WTC11 (cell line): ENCODE results near the gene ASIC1. TPM values are rescaled to one million over a fixed set of nuclear protein-coding genes. Genes with fewer than 3 reads are reported as not detected.
A peak's percentile ranks its signal among the peaks of the same experiment; 100 is the strongest.

Experiments
- ATAC-seq: fragments of 200-7000 bp; cut with Tn5 transposase; 2 replicates; pipeline ENCODE4 v1.10.0; 2021; ENCODE audit warnings: mild to moderate bottlenecking, moderate library complexity
- CTCF ChIA-PET: fragments of 300-600 bp; sonication (Branson Sonifier 250); formaldehyde crosslinking; loops from one replicate; lab custom pipeline; 2021; ENCODE audit warnings: antibody characterized with exemption; lab: Charles Lee
- POLR2A ChIA-PET: fragments of 350-600 bp; sonication (Branson Sonifier 250); formaldehyde crosslinking; loops from one replicate; lab custom pipeline; 2021; ENCODE audit warnings: antibody characterized with exemption; lab: Charles Lee
- DNase-seq: peaks from one replicate; pipeline ENCODE4 v3.0.0; 2021; ENCODE audit warnings: low spot score
- H3K27ac Mint-ChIP-seq: 2 replicates; pipeline ENCODE4 v1.8.0; 2021; ENCODE audit warnings: mixed read lengths
- H3K27me3 Mint-ChIP-seq: 2 replicates; pipeline ENCODE4 v1.8.0; 2021; ENCODE audit warnings: low read depth, mild to moderate bottlenecking, moderate library complexity, mixed read lengths
- H3K36me3 Mint-ChIP-seq: 2 replicates; pipeline ENCODE4 v1.8.0; 2021; ENCODE audit warnings: mixed read lengths
- H3K4me1 Mint-ChIP-seq: 2 replicates; pipeline ENCODE4 v1.8.0; 2022; ENCODE audit warnings: mixed read lengths
- H3K4me3 Mint-ChIP-seq: 2 replicates; pipeline ENCODE4 v1.8.0; 2021; ENCODE audit warnings: mild to moderate bottlenecking, moderate library complexity, mixed read lengths
- H3K9me3 Mint-ChIP-seq: 2 replicates; pipeline ENCODE4 v1.8.0; 2021; ENCODE audit warnings: mixed read lengths
- ATF1 ChIP-seq: sonication (generic); formaldehyde crosslinking; IDR thresholded peaks from 2 replicates; pipeline ENCODE4 v1.8.1; 2023; ENCODE audit warnings: mild to moderate bottlenecking, moderate library complexity, missing genetic modification reagents
- CREM ChIP-seq: sonication (generic); formaldehyde crosslinking; IDR thresholded peaks from 2 replicates; pipeline ENCODE4 v1.8.1; 2022; ENCODE audit warnings: mild to moderate bottlenecking, missing genetic modification reagents, moderate library complexity
- EMX1 ChIP-seq: fragments of 250-450 bp; sonication (Bioruptor Pico); IDR thresholded peaks from 2 replicates; pipeline ENCODE4 v1.8.0; 2021; ENCODE audit warnings: mild to moderate bottlenecking
- FOXP1 ChIP-seq: sonication (generic); formaldehyde crosslinking; IDR thresholded peaks from 2 replicates; pipeline ENCODE4 v1.8.0; 2022; ENCODE audit warnings: missing genetic modification reagents, mild to moderate bottlenecking, moderate library complexity, borderline replicate concordance
- GRHL2 ChIP-seq: fragments of 250-450 bp; sonication (Bioruptor Pico); IDR thresholded peaks from 2 replicates; pipeline ENCODE4 v1.8.0; 2022; ENCODE audit warnings: mild to moderate bottlenecking, moderate library complexity; ENCODE audit not compliant: insufficient replicate concordance, severe bottlenecking
- JUN ChIP-seq: sonication (generic); formaldehyde crosslinking; IDR thresholded peaks from 2 replicates; pipeline ENCODE4 v1.8.0; 2023; ENCODE audit warnings: mild to moderate bottlenecking, missing genetic modification reagents
- NFE2L1 ChIP-seq: sonication (generic); formaldehyde crosslinking; IDR thresholded peaks from 2 replicates; pipeline ENCODE4 v1.8.1; 2023; ENCODE audit warnings: missing genetic modification reagents
- NR1H2 ChIP-seq: sonication (generic); formaldehyde crosslinking; IDR thresholded peaks from 2 replicates; pipeline ENCODE4 v1.9.0; 2021; ENCODE audit warnings: mild to moderate bottlenecking, moderate library complexity, missing genetic modification reagents
- OVOL2 ChIP-seq: fragments of 250-450 bp; sonication (Bioruptor Pico); IDR thresholded peaks from 2 replicates; pipeline ENCODE4 v1.9.0; 2021; ENCODE audit warnings: mild to moderate bottlenecking, borderline replicate concordance
- RELA ChIP-seq: sonication (generic); formaldehyde crosslinking; IDR thresholded peaks from 2 replicates; pipeline ENCODE4 v1.8.1; 2022; ENCODE audit warnings: missing genetic modification reagents, mild to moderate bottlenecking, borderline replicate concordance
- SMAD4 ChIP-seq: sonication (generic); formaldehyde crosslinking; IDR thresholded peaks from 2 replicates; pipeline ENCODE4 v1.8.0; 2022; ENCODE audit warnings: mild to moderate bottlenecking, missing genetic modification reagents
- TP53 ChIP-seq: sonication (generic); formaldehyde crosslinking; IDR thresholded peaks from 2 replicates; pipeline ENCODE4 v1.8.1; 2023; ENCODE audit warnings: mild to moderate bottlenecking, missing genetic modification reagents
- ZNF232 ChIP-seq: sonication (generic); formaldehyde crosslinking; IDR thresholded peaks from 2 replicates; pipeline ENCODE4 v1.8.0; 2022; ENCODE audit warnings: mild to moderate bottlenecking, missing genetic modification reagents
- total RNA-seq: library from RNA; stranded (reverse); gene quantifications from 3 replicates; pipeline ENCODE4 v1.2.3, GENCODE V29; 2021
- TF ChIP-seq, protein P1 (sequence below): fragments of 250-450 bp; sonication (Bioruptor Pico); IDR thresholded peaks from 2 replicates; pipeline ENCODE4 v1.9.0; 2021; ENCODE audit warnings: mild to moderate bottlenecking, borderline replicate concordance
- TF ChIP-seq, protein P2 (sequence below): sonication (generic); formaldehyde crosslinking; IDR thresholded peaks from 2 replicates; pipeline ENCODE4 v1.8.1; 2023; ENCODE audit warnings: mild to moderate bottlenecking, missing genetic modification reagents
- TF ChIP-seq, protein P3 (sequence below): sonication (generic); formaldehyde crosslinking; IDR thresholded peaks from 2 replicates; pipeline ENCODE4 v1.8.0; 2022; ENCODE audit warnings: mild to moderate bottlenecking, missing genetic modification reagents
- TF ChIP-seq, protein P4 (sequence below): sonication (generic); formaldehyde crosslinking; IDR thresholded peaks from 2 replicates; pipeline ENCODE4 v1.8.0; 2022; ENCODE audit warnings: mild to moderate bottlenecking, missing genetic modification reagents
- TF ChIP-seq, protein P5 (sequence below): sonication (generic); formaldehyde crosslinking; IDR thresholded peaks from 2 replicates; pipeline ENCODE4 v1.8.1; 2023; ENCODE audit warnings: mild to moderate bottlenecking, missing genetic modification reagents, moderate library complexity
- TF ChIP-seq, protein P6 (sequence below): sonication (generic); formaldehyde crosslinking; conservative IDR thresholded peaks from 2 replicates; pipeline ENCODE4 v1.8.1; 2022; ENCODE audit warnings: mild to moderate bottlenecking, missing genetic modification reagents
- TF ChIP-seq, protein P7 (sequence below): sonication (generic); formaldehyde crosslinking; IDR thresholded peaks from 2 replicates; pipeline ENCODE4 v1.8.0; 2022; ENCODE audit warnings: mild to moderate bottlenecking, missing genetic modification reagents

Gene ASIC1
- total RNA-seq, 1 experiment from 2014 or later = 4.9 TPM

DNA sequence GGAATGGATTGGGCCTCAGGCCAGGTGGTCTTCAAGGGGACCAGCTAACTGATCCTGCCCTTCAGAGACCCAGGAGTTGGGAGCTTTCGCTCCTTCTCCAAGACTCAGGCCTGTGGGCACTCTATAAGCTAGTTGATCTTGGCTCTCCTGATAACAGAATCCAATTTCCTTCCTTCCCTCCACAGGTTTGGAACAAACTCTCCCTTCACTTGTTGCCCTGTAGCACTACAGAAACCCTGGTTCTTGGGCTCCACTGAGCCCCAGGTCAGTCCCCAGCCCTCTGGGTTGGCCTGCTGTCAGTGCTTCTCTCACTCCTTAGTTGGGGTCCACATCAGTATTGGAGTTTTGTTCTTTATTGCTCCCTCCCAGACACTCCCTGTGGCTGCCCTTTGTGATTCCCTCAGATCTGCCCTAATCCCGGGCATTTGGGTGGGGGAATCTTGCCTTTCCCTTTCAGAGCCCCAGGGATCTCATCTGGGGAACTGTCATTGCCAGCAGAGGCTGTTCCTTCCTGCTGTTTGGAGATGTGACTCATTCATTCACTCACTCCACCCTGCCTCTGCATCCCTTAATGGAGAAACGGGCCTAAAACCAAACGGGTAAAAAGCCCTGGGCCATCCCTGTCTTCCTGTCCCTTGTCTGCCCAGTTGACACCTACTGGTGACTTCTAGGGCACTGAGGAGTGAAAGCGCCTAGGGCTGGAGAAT is 42.1 kb downstream of the ASIC1 start:
- DNase-seq = no peak
- H3K4me1 Mint-ChIP-seq = peaks cover 30% of the 10 kb centered on the region
- H3K9me3 Mint-ChIP-seq = no peaks in the 10 kb centered on the region
- no peaks in the 10 kb centered on the region for H3K27me3 Mint-ChIP-seq
- H3K36me3 Mint-ChIP-seq = peaks cover 67% of the 10 kb centered on the region
- POLR2A ChIA-PET = interaction anchor here (0.8 to 1.0 kb wide), 2 partner anchors 11 to 12 kb away, joined by 3 to 5 read pairs; partner anchors contain the start of gene COX14
- CTCF ChIA-PET = interaction anchor here (4.8 kb wide), 1 partner anchor 12 kb away, joined by 165 read pairs; the partner anchor contains the start of gene COX14
- H3K27ac Mint-ChIP-seq = no peak overlapping the region
- no peak for TF ChIP-seq ZNF232
- TF ChIP-seq RELA (CRISPR knock-in tag) = no peak
- TF ChIP-seq, protein P1, sequence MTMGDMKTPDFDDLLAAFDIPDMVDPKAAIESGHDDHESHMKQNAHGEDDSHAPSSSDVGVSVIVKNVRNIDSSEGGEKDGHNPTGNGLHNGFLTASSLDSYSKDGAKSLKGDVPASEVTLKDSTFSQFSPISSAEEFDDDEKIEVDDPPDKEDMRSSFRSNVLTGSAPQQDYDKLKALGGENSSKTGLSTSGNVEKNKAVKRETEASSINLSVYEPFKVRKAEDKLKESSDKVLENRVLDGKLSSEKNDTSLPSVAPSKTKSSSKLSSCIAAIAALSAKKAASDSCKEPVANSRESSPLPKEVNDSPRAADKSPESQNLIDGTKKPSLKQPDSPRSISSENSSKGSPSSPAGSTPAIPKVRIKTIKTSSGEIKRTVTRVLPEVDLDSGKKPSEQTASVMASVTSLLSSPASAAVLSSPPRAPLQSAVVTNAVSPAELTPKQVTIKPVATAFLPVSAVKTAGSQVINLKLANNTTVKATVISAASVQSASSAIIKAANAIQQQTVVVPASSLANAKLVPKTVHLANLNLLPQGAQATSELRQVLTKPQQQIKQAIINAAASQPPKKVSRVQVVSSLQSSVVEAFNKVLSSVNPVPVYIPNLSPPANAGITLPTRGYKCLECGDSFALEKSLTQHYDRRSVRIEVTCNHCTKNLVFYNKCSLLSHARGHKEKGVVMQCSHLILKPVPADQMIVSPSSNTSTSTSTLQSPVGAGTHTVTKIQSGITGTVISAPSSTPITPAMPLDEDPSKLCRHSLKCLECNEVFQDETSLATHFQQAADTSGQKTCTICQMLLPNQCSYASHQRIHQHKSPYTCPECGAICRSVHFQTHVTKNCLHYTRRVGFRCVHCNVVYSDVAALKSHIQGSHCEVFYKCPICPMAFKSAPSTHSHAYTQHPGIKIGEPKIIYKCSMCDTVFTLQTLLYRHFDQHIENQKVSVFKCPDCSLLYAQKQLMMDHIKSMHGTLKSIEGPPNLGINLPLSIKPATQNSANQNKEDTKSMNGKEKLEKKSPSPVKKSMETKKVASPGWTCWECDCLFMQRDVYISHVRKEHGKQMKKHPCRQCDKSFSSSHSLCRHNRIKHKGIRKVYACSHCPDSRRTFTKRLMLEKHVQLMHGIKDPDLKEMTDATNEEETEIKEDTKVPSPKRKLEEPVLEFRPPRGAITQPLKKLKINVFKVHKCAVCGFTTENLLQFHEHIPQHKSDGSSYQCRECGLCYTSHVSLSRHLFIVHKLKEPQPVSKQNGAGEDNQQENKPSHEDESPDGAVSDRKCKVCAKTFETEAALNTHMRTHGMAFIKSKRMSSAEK (CRISPR knock-in tag) = no peak
- TF ChIP-seq CREM (CRISPR knock-in tag) = no peak
- TF ChIP-seq, protein P2, sequence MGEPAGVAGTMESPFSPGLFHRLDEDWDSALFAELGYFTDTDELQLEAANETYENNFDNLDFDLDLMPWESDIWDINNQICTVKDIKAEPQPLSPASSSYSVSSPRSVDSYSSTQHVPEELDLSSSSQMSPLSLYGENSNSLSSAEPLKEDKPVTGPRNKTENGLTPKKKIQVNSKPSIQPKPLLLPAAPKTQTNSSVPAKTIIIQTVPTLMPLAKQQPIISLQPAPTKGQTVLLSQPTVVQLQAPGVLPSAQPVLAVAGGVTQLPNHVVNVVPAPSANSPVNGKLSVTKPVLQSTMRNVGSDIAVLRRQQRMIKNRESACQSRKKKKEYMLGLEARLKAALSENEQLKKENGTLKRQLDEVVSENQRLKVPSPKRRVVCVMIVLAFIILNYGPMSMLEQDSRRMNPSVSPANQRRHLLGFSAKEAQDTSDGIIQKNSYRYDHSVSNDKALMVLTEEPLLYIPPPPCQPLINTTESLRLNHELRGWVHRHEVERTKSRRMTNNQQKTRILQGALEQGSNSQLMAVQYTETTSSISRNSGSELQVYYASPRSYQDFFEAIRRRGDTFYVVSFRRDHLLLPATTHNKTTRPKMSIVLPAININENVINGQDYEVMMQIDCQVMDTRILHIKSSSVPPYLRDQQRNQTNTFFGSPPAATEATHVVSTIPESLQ (CRISPR knock-in tag) = no peak
- TF ChIP-seq, protein P3, sequence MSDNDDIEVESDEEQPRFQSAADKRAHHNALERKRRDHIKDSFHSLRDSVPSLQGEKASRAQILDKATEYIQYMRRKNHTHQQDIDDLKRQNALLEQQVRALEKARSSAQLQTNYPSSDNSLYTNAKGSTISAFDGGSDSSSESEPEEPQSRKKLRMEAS (CRISPR knock-in tag) = no peak
- TF ChIP-seq OVOL2 (CRISPR knock-in tag) = no peak
- no peak for TF ChIP-seq ATF1
- TF ChIP-seq JUN (CRISPR knock-in tag) = no peak
- TF ChIP-seq, protein P4, sequence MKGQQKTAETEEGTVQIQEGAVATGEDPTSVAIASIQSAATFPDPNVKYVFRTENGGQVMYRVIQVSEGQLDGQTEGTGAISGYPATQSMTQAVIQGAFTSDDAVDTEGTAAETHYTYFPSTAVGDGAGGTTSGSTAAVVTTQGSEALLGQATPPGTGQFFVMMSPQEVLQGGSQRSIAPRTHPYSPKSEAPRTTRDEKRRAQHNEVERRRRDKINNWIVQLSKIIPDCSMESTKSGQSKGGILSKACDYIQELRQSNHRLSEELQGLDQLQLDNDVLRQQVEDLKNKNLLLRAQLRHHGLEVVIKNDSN (CRISPR knock-in tag) = no peak
- no peak for TF ChIP-seq GRHL2 (CRISPR knock-in tag)
- ATAC-seq = no peak
- H3K4me3 Mint-ChIP-seq = no peak overlapping the region

DNA sequence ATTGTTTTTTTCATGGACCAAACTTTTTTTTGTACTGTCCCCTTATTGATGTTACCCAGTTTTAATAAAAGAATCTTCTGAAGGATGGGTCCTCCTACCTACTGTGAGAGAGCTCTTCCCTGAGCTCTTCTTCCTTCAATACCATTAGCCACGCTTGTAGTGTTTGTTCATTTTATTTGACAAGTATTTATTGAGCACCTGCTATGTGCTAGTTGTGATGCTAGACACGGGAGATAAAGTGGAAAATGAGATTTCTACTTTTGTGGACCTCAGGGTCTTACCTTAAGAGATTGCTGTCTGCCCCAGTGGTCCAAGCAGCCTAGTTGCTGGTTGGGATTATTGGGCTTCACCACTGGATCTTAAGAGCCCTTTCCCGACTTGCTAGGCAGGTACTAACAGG is 43.2 kb downstream of the ASIC1 start:
- H3K4me3 Mint-ChIP-seq = no peak overlapping the region
- POLR2A ChIA-PET = interaction anchor here (0.5 to 1.9 kb wide), 4 partner anchors 11 to 122 kb away, joined by 4 to 14 read pairs (median 4); partner anchors contain the start of genes COX14 and SMARCD1

More for the DNA sequence above, 43.2 kb downstream of the ASIC1 start:
- peak overlapping the region; percentile 81 for H3K27ac Mint-ChIP-seq
- H3K36me3 Mint-ChIP-seq = peaks cover 56% of the 10 kb centered on the region
- CTCF ChIA-PET = interaction anchor here (0.7 to 4.8 kb wide), 14 partner anchors 11 to 827 kb away, joined by 3 to 165 read pairs (median 4); partner anchors contain the start of genes CERS5, COX14, LIMA1 and SMARCD1
- no peaks in the 10 kb centered on the region for H3K27me3 Mint-ChIP-seq
- H3K4me1 Mint-ChIP-seq = peaks cover 30% of the 10 kb centered on the region
- no peaks in the 10 kb centered on the region for H3K9me3 Mint-ChIP-seq
- DNase-seq (no peak), ATAC-seq (no peak)
- TF ChIP-seq EMX1 (CRISPR knock-in tag) = no peak
- TF ChIP-seq, protein P5, sequence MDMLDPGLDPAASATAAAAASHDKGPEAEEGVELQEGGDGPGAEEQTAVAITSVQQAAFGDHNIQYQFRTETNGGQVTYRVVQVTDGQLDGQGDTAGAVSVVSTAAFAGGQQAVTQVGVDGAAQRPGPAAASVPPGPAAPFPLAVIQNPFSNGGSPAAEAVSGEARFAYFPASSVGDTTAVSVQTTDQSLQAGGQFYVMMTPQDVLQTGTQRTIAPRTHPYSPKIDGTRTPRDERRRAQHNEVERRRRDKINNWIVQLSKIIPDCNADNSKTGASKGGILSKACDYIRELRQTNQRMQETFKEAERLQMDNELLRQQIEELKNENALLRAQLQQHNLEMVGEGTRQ (CRISPR knock-in tag) = no peak
- TF ChIP-seq TP53 (CRISPR knock-in tag) = no peak
- TF ChIP-seq SMAD4 (CRISPR knock-in tag) = no peak
- TF ChIP-seq ATF1 = no peak
- TF ChIP-seq, protein P6, sequence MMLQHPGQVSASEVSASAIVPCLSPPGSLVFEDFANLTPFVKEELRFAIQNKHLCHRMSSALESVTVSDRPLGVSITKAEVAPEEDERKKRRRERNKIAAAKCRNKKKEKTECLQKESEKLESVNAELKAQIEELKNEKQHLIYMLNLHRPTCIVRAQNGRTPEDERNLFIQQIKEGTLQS (CRISPR knock-in tag) = no peak
- TF ChIP-seq, protein P7, sequence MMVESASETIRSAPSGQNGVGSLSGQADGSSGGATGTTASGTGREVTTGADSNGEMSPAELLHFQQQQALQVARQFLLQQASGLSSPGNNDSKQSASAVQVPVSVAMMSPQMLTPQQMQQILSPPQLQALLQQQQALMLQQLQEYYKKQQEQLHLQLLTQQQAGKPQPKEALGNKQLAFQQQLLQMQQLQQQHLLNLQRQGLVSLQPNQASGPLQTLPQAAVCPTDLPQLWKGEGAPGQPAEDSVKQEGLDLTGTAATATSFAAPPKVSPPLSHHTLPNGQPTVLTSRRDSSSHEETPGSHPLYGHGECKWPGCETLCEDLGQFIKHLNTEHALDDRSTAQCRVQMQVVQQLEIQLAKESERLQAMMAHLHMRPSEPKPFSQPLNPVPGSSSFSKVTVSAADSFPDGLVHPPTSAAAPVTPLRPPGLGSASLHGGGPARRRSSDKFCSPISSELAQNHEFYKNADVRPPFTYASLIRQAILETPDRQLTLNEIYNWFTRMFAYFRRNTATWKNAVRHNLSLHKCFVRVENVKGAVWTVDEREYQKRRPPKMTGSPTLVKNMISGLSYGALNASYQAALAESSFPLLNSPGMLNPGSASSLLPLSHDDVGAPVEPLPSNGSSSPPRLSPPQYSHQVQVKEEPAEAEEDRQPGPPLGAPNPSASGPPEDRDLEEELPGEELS (CRISPR knock-in tag) = no peak
- no peak for TF ChIP-seq NFE2L1 (CRISPR knock-in tag)
- TF ChIP-seq NR1H2 (CRISPR knock-in tag) = no peak
- no peak for TF ChIP-seq CREM (CRISPR knock-in tag)
- no peak for TF ChIP-seq FOXP1 (CRISPR knock-in tag)
